AG04450 (cell line): Measurements from ENCODE around the gene SYNGR2. TPM values are rescaled to one million over a fixed set of nuclear protein-coding genes. Genes with fewer than 3 reads are reported as not detected.

ENCODE experiments used
- CTCF ChIA-PET: fragments of 300-600, 350-600 bp; formaldehyde crosslinking; extraction: SDS; loops from one replicate; lab custom pipeline; 2022; ENCODE audit warnings: antibody characterized with exemption, inconsistent platforms; lab: Charles Lee
- POLR2A ChIA-PET: fragments of 350-600 bp; formaldehyde crosslinking; extraction: SDS; loops from one replicate; lab custom pipeline; 2021; ENCODE audit warnings: antibody characterized with exemption, inconsistent platforms; lab: Yijun Ruan, JAX
- DNase-seq: peaks from one replicate; pipeline ENCODE4 v3.0.0-alpha.2; 2011; ENCODE audit warnings: low read depth, low spot score
- H3K27ac ChIP-seq: one replicate; pipeline ENCODE4 v1.5.1; 2012; ENCODE audit warnings: low read depth, low read length, control low read depth
- H3K27me3 ChIP-seq: one replicate; pipeline ENCODE4 v1.6.0; 2012; ENCODE audit warnings: low read length; ENCODE audit not compliant: control insufficient read depth, insufficient read depth
- H3K4me3 ChIP-seq: 2 replicates; pipeline ENCODE4 v1.5.1; 2011; ENCODE audit warnings: mild to moderate bottlenecking, low read depth, low read length, control low read depth
- H3K9me3 ChIP-seq: 2 replicates; pipeline ENCODE4 v1.5.1; 2012; ENCODE audit warnings: low read length; ENCODE audit not compliant: control insufficient read depth, insufficient read depth
- polyA plus RNA-seq: library from polyadenylated mRNA; depleted of rRNA; stranded (reverse); fragments of >200 nt; gene quantifications from 2 replicates; pipeline ENCODE4 v1.2.3, GENCODE V29; 2011
- TF ChIP-seq, protein P1 (sequence below): IDR thresholded peaks from 2 replicates; pipeline ENCODE4 v1.5.1; 2011; ENCODE audit warnings: low read depth, low read length, control low read depth, inconsistent platforms

Gene SYNGR2
- polyA plus RNA-seq, 1 experiment, result 26.7 TPM

DNA sequence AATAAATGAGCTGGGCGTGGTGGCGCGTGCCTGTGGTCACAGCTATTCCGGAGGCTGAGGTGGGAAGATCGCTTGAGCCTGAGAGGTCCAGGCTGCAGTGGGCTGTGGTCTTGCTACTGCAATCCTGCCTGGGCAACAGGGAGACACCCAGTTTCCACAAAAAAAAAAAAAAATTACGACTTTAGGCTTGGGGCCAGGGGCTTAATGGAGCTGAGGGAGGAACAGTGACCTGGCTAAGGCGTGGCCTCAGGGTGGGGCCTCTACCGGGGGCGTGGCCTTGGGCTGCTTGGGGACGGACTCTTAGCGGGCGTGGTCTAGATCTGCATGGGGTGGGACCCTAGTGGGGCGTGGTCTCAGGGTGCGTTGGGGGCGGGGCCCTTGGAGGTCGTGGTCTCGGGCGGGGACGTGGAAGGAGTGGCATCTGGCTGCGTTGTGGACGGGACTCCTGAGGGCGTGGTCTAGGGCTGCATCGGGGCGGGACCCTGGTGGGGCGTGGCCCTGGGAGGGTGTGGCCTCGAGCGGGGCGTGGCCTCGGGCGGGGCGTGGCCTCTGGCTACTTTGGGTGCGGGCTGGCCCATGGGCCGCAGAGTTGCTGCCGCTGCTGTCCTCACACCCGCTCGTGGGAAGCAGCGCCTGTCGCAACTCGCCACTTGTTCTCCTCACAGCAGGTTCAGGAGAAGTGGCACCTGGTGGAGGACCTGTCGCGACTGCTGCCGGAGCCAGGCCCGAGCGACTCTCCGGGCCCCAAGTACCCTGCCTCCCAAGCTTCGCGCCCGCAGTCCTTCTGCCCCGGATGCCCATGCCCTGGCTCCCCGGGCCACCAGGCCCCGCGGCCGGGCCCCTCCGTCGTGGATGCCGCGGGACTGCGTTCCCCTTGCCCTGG is 28.0 kb upstream of the SYNGR2 start:
- DNase-seq, result no peak
- ChIA-PET CTCF (interaction anchor here (0.7 kb wide), 1 partner anchor 121 kb away, joined by 4 read pairs; no protein-coding TSS in a partner anchor), POLR2A (interaction anchor here (0.7 kb wide), 1 partner anchor 194 kb away, joined by 3 read pairs; no protein-coding TSS in a partner anchor)
- H3K4me3 ChIP-seq, result no peak overlapping the region
- peaks cover 2% of the 10 kb centered on the region for H3K27me3 ChIP-seq
- TF ChIP-seq, protein P1, sequence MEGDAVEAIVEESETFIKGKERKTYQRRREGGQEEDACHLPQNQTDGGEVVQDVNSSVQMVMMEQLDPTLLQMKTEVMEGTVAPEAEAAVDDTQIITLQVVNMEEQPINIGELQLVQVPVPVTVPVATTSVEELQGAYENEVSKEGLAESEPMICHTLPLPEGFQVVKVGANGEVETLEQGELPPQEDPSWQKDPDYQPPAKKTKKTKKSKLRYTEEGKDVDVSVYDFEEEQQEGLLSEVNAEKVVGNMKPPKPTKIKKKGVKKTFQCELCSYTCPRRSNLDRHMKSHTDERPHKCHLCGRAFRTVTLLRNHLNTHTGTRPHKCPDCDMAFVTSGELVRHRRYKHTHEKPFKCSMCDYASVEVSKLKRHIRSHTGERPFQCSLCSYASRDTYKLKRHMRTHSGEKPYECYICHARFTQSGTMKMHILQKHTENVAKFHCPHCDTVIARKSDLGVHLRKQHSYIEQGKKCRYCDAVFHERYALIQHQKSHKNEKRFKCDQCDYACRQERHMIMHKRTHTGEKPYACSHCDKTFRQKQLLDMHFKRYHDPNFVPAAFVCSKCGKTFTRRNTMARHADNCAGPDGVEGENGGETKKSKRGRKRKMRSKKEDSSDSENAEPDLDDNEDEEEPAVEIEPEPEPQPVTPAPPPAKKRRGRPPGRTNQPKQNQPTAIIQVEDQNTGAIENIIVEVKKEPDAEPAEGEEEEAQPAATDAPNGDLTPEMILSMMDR, result no peak
- peaks cover 5% of the 10 kb centered on the region; the same call in 1 of the 2 replicates for H3K9me3 ChIP-seq
- H3K27ac ChIP-seq, result no peak overlapping the region

DNA sequence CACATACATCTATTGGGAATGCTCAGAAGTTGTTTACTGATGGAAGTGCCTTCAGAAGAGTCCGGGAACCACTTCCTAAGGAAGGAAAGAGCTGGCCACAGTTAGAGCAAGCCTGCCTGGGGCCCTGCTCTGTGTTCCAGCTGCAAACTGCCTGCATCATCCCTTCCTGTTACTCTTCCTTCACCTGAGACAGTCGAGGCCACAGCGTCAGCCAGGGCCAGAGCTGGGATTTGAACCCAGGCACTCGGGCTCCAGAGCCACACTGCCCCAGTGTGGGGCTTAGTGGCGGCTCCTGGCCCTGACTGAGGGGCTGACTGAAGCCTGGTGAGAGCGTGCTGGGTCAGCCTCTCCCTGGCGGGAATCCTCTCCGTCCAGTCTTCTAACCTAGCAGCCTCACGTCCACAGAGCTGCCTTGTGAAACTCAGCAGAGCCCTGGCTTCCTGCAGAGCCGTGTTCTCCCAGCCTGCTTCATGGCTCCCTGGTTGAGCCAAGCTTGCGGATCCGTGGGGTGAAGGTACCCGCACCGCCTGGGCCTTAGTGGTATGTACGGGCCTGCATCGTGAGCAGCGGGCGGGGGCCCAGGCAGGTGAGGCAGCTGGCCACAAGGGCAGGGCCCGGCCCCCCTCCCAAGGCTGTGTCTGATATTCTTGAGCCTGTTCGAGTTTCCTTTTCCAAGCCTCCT is 26.8 kb upstream of the SYNGR2 start:
- Histone ChIP-seq H3K9me3 (peaks cover 5% of the 10 kb centered on the region; the same call in 1 of the 2 replicates), H3K27ac (no peak overlapping the region), H3K4me3 (no peak overlapping the region), H3K27me3 (no peaks in the 10 kb centered on the region)
- DNase-seq, result no peak
- POLR2A ChIA-PET, result interaction anchor here (0.5 to 1.3 kb wide), 3 partner anchors 14 to 810 kb away, joined by 3 to 5 read pairs (median 4); partner anchors contain the start of gene TK1
- TF ChIP-seq, protein P1, result no peak
- CTCF ChIA-PET, result interaction anchor here (0.5 to 1.3 kb wide), 4 partner anchors 11 to 1972 kb away, joined by 3 to 4 read pairs (median 3); partner anchors contain the start of genes TK1 and TMC8

DNA sequence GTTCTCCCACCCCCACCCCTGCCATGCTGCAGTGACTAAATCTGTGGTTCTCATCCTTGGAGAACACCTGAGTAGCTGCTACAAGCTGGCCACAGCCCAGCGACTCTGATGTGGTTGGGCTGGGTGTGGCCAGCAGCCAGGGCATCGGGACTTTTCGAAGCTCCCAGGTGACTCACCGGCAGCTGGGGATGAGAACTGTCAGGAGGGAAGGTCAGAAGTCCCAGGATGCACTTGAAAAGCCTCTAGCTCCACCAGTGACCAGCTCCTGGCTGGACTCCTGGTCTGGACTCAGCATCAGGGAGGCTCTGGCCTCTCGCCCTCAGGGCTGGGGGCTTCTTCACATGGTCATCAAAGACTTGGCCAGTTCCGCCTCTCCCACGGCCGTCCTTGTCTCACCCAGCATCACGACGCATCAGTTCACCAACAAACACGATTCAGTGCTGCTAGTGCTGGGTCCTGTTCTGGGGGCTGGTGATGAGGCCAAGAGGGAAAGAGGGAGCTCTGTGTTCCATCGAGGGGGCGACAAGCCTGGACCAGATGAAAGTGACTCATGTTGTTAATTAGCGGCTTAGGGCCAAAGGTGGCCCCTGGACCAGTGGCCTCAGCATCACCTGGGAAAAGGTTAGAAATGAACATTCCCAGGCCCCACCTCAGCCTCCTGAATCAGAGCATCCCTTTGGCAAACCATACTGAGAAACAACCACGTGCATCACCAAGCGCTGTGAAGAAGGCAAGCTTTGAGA is 26.1 kb upstream of the SYNGR2 start:
- peaks cover 5% of the 10 kb centered on the region; the same call in 1 of the 2 replicates for H3K9me3 ChIP-seq
- H3K27ac ChIP-seq, result no peak overlapping the region
- H3K4me3 ChIP-seq, result no peak overlapping the region
- DNase-seq, result peak; percentile 18
- TF ChIP-seq, protein P1, result no peak
- ChIA-PET CTCF (interaction anchor here (0.7 to 1.3 kb wide), 3 partner anchors 12 to 129 kb away, joined by 3 to 4 read pairs (median 3); partner anchors contain the start of genes TK1 and TMC8), POLR2A (interaction anchor here (0.5 to 1.3 kb wide), 5 partner anchors 15 to 811 kb away, joined by 3 to 7 read pairs (median 4); partner anchors contain the start of gene TK1)
- H3K27me3 ChIP-seq, result no peaks in the 10 kb centered on the region

DNA sequence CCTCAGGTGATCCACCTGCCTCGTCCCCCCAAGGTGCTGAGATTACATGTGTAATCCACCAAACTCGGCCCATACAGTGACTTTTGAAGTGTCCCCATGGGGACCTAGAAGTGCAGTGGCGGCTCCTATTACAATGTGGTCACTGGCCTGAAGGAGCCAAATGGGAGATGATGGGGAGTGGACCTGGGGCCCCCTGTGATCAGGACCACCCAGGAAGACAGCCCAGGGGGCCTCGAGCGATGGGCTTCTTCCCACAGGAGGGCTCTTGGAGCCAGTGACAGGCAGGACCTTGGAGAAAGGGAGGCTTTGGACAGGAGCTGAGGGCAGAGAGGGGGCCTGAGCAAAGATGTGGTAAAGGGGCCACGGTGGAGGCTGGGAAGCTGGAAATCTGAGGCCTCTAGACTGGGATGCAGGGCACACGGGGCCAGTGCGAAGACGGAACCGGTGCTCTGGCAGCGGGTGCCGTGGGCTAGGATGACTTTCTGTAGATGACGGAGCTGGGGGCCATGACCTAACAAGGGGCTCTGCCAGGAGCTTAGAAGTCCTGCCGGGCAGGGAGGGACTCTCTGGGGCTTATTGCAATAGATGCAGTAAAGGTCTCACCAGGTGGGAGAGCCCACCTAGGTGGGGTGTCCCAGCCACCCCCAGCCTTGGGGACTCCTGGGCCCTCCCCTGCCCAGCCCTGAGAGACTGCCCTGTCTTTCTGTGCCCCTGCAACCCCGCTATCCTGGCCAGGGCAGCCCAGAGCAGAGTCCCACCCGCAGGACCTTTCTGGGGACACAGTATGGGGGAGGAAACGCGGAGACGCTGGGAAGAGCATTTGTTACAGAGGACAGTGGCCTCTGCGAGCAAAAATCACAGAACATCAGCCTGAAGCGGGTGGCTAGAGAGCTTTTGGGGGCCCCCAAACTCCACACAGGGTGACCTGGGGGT is 24.9 kb upstream of the SYNGR2 start:
- Histone ChIP-seq H3K9me3 (peaks cover 5% of the 10 kb centered on the region; the same call in 1 of the 2 replicates), H3K27me3 (no peaks in the 10 kb centered on the region), H3K27ac (no peak overlapping the region), H3K4me3 (no peak overlapping the region)
- ChIA-PET CTCF (no interaction called here), POLR2A (interaction anchor here (0.5 kb wide), 1 partner anchor 55 kb away, joined by 4 read pairs; no protein-coding TSS in a partner anchor)
- no peak for DNase-seq
- TF ChIP-seq, protein P1, result no peak
